Loucy (cell line): ENCODE results near the gene NCBP1.

Experiments used
- H2AFZ ChIP-seq: fragments of 200-600 bp; sonication (generic); 2 replicates; pipeline ENCODE4 v1.6.0; 2016; ENCODE audit warnings: antibody characterized with exemption, mild to moderate bottlenecking, low read length, moderate library complexity
- H3F3A ChIP-seq: fragments of 200-600 bp; 2 replicates; pipeline ENCODE4 v1.6.0; 2016; ENCODE audit warnings: antibody characterized with exemption, low read depth, mild to moderate bottlenecking
- H3K27me3 ChIP-seq: fragments of 200-600 bp; sonication (generic); 2 replicates; pipeline ENCODE4 v1.6.1; 2014; ENCODE audit warnings: low read length, mild to moderate bottlenecking; ENCODE audit not compliant: insufficient read depth, poor library complexity, severe bottlenecking
- H3K36me3 ChIP-seq: fragments of 200-600 bp; sonication (generic); 2 replicates; pipeline ENCODE4 v1.6.1; 2016; ENCODE audit warnings: low read length; ENCODE audit not compliant: insufficient read depth
- H3K4me1 ChIP-seq: fragments of 200-600 bp; sonication (generic); 2 replicates; pipeline ENCODE4 v1.5.1; 2014; ENCODE audit warnings: low read length, mild to moderate bottlenecking; ENCODE audit not compliant: insufficient read depth, poor library complexity, severe bottlenecking
- H3K4me2 ChIP-seq: fragments of 200-600 bp; sonication (generic); 2 replicates; pipeline ENCODE4 v1.6.0; 2014; ENCODE audit warnings: antibody characterized with exemption, low read length, low read depth, mild to moderate bottlenecking; ENCODE audit not compliant: poor library complexity, severe bottlenecking
- H3K4me3 ChIP-seq: fragments of 200-600 bp; sonication (generic); 2 replicates; pipeline ENCODE4 v1.5.1; 2014; ENCODE audit warnings: low read length, mild to moderate bottlenecking, mixed read lengths; ENCODE audit not compliant: poor library complexity, severe bottlenecking
- H3K79me2 ChIP-seq: fragments of 200-600 bp; sonication (generic); 2 replicates; pipeline ENCODE4 v1.6.1; 2014; ENCODE audit warnings: low read length; ENCODE audit not compliant: insufficient read depth
- H3K9ac ChIP-seq: fragments of 200-600 bp; sonication (generic); 2 replicates; pipeline ENCODE4 v1.6.0; 2014; ENCODE audit warnings: mild to moderate bottlenecking, low read depth, low read length, moderate library complexity; ENCODE audit not compliant: poor library complexity, severe bottlenecking
- H3K9me2 ChIP-seq: fragments of 200-600 bp; sonication (generic); replicated peaks from 2 replicates; pipeline ENCODE4 v1.6.1; 2016; ENCODE audit warnings: low read depth, low read length, mixed read lengths
- H3K9me3 ChIP-seq: fragments of 200-600 bp; sonication (generic); 2 replicates; pipeline ENCODE4 v1.6.1; 2014; ENCODE audit warnings: mild to moderate bottlenecking, antibody characterized with exemption, low read length, low read depth; ENCODE audit not compliant: insufficient read depth
- H4K20me1 ChIP-seq: fragments of 200-600 bp; sonication (generic); 2 replicates; pipeline ENCODE4 v1.6.0; 2014; ENCODE audit warnings: antibody characterized with exemption, low read length, mild to moderate bottlenecking; ENCODE audit not compliant: insufficient read depth, poor library complexity, severe bottlenecking
- CTCF ChIP-seq: fragments of 200-600 bp; sonication (generic); conservative IDR thresholded peaks from 2 replicates; pipeline ENCODE4 v1.5.1; 2014; ENCODE audit warnings: mild to moderate bottlenecking, antibody characterized with exemption, low read length
- EZH2phosphoT487 ChIP-seq: fragments of 200-600 bp; IDR thresholded peaks from 2 replicates; pipeline ENCODE4 v1.6.1; 2018; ENCODE audit warnings: antibody characterized with exemption, mild to moderate bottlenecking, moderate library complexity, borderline replicate concordance

NCBP1 gene

DNA sequence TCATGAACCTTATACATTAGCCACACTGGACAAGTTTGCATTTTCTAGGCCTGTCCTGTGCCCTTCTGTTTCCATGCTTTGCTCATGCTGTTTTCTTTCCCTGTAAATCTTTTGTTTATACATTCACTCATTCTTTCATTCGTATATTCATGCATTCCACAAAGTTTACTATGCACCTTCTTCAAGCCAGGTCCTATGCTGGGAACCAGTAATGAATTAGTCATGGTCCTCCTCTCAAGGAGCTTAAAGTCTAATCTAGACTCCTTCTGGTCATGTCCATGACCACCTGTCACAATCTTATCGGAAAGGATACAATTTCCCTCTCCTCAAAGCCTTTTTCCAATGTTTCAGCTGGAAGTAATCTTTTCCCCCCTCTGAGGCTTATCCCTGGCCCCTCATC, 72.6 kb downstream of the NCBP1 start:
- Histone ChIP-seq H2AFZ (no peak overlapping the region), H3K27me3 (peaks cover 83% of the 10 kb centered on the region), H3K79me2 (no peaks in the 10 kb centered on the region), H3K4me3 (no peak overlapping the region), H4K20me1 (no peaks in the 10 kb centered on the region), H3F3A (no peaks in the 10 kb centered on the region), H3K9ac (no peak overlapping the region), H3K9me3 (no peaks in the 10 kb centered on the region), H3K36me3 (no peaks in the 10 kb centered on the region), H3K4me2 (no peak overlapping the region), H3K4me1 (peaks cover 6% of the 10 kb centered on the region), H3K9me2 (no peaks in the 10 kb centered on the region)
- no peak for TF ChIP-seq EZH2phosphoT487
- TF ChIP-seq CTCF: no peak

- peak overlapping the region; percentile 43 for H3K4me3 ChIP-seq
- H3K4me1 ChIP-seq: peaks cover 15% of the 10 kb centered on the region
- H3F3A ChIP-seq: no peaks in the 10 kb centered on the region
- no peaks in the 10 kb centered on the region for H3K36me3 ChIP-seq
- H3K9ac ChIP-seq: no peak overlapping the region
- peak overlapping the region; percentile 60 for H3K4me2 ChIP-seq
- TF ChIP-seq CTCF (peak; percentile 93), EZH2phosphoT487 (no peak)
- H3K79me2 ChIP-seq: no peaks in the 10 kb centered on the region
- H3K9me3 ChIP-seq: no peaks in the 10 kb centered on the region
- no peak overlapping the region for H2AFZ ChIP-seq
- H3K9me2 ChIP-seq: no peaks in the 10 kb centered on the region
- peaks cover 71% of the 10 kb centered on the region for H3K27me3 ChIP-seq
- H4K20me1 ChIP-seq: no peaks in the 10 kb centered on the region
These were observed 77.0 kb downstream of the NCBP1 start for GRCh38 chr9:97710356-97711222.

DNA sequence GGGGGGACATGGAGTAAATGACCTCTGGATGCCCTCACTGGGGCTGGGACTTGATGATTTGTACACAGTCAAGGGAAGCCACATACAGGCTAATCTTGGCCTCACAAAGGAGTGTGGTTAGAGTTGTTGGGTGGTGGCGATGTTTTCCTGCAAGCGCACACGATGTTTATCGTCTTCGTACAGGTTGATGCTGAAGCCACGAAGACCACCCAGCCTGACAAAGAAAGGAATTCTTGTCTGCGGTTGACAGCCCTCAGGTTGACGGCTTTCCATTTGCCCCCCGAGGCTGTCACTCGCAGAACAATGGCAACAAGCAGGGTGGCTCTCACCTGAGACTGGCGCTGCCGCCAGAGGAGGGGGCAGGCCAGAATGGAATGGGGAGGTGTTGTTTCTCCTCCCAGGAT, 77.6 kb downstream of the NCBP1 start:
- Histone ChIP-seq H3K9me3 (no peaks in the 10 kb centered on the region), H3K9ac (no peak overlapping the region), H3K4me2 (peak overlapping the region; percentile 60), H3K4me1 (peaks cover 15% of the 10 kb centered on the region), H2AFZ (no peak overlapping the region), H3K79me2 (no peaks in the 10 kb centered on the region), H3K4me3 (peak overlapping the region; percentile 43), H3K9me2 (no peaks in the 10 kb centered on the region), H4K20me1 (no peaks in the 10 kb centered on the region), H3K27me3 (peaks cover 72% of the 10 kb centered on the region), H3K36me3 (no peaks in the 10 kb centered on the region), H3F3A (no peaks in the 10 kb centered on the region)
- no peak for TF ChIP-seq EZH2phosphoT487
- no peak for TF ChIP-seq CTCF
